HG03097 (cell line): ENCODE measurements around the gene SCAMP1.

Experiments
- ATAC-seq: cut with Tn5 transposase; IDR thresholded peaks from one replicate; pipeline ENCODE4 v1.9.1; 2021; ENCODE audit not compliant: unreplicated experiment, low FRiP score

The SCAMP1 gene

DNA sequence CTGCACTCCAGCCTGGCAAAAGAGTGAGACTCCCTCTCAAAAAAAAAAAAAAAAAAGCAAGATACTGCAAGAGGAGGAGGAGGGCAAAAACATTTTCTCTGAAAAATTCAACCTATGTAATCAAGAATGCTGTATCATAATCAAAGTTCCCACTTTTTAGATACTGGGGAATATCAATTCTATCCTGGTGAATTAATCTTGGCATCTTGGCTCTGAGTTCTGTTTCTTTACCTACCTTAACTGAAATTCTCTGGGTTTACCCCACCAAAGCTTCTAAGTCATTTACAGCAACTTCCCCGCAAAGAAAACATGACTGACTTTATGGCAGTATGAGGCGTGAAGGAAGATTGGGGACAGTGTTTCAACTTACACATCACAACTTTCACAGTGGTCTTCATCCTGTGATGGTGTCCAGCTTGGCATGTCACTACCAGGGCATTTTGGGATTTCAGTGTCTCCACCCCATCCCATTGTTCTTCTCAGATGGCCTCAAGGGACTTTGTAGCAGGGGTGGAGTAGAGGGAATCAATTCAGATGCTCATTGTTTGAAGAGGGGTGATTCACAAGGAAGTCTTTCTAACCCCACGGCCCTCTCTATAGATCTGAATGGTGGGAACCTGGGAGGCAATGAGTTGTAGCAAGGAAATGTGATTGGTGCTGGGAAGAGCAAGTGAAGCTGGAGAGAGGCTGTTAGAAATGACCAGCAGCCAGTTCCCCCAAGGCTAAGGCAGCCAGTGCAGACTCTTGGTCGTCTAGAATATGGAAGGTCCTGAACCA is 130.5 kb downstream of the SCAMP1 start:
- no peak for ATAC-seq

DNA sequence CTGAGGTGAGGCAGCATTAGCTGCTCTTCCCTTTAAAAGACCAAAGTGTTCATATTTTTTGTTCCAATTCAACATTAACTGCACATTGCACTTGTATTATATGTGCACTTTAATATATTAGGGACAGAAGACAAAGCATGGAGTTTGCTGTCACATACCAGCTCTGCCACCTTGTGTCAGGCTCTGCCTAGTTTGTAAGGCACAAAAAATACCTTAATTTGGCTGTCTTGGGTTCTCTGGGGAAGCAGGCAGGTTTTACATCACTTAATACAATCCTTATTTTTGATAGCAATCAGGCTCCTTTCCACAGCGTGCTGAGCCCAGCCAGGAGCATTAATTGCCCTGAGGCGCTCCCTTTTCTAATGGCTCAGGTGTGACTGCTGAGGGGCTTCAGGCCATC is 131.8 kb downstream of the SCAMP1 start:
- no peak for ATAC-seq

DNA sequence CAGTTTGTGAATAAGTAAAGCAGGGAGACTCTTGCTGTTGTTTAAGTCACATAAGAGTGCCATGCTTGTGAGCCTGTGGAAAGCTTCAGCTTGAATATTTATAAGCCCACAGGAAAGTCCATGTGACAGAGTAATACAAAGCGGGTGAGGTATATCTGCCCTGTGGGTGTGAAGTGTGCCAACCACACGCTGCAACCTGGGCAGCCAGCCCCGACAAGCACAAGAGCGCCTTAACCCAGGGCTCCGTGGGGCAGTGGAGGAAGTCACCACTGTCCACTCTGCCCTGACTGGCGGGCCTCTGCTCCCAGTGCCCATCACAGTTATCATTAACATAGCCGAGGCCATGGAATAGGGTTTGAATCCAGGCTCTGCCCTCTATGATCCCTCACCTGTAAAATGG is 132.2 kb downstream of the SCAMP1 start:
- no peak for ATAC-seq

DNA sequence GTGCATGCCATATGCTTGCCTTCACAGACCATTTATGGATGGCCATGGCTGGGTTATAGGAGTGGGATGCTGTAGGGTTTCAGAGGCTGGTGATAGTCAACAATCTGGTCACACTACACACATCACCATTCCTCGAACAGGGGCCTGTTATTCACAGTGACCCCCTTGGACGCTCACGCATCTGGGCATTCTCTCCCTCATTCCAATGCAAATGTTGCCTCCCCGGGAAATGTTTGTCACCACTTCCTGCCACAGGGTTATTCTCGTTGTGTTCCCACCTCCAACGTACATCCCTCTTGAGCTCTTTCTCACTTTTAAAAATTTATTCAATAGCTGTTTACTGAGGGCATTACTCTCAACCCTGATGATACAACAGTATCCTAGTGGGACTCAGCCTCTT is 135.4 kb downstream of the SCAMP1 start:
- ATAC-seq, result no peak

DNA sequence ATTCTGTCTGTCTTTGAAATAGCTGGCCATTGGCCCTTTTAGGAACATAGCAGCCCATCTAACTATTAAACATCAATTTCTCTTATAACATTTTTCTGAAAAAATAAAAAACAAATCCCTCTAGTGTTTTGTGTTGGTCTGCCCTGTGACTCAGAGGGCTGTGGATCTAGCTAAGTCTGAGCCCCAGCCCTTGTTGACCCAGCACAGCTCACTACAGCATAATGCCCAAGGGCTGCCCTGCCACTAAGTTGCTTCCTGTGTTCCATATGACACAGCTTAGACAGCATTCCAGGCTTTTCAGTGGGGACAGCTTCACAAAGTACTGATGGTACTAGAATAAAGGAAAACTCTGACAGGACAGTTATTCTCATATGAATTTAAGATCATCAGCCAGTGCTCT is 136.0 kb downstream of the SCAMP1 start:
- no peak for ATAC-seq

DNA sequence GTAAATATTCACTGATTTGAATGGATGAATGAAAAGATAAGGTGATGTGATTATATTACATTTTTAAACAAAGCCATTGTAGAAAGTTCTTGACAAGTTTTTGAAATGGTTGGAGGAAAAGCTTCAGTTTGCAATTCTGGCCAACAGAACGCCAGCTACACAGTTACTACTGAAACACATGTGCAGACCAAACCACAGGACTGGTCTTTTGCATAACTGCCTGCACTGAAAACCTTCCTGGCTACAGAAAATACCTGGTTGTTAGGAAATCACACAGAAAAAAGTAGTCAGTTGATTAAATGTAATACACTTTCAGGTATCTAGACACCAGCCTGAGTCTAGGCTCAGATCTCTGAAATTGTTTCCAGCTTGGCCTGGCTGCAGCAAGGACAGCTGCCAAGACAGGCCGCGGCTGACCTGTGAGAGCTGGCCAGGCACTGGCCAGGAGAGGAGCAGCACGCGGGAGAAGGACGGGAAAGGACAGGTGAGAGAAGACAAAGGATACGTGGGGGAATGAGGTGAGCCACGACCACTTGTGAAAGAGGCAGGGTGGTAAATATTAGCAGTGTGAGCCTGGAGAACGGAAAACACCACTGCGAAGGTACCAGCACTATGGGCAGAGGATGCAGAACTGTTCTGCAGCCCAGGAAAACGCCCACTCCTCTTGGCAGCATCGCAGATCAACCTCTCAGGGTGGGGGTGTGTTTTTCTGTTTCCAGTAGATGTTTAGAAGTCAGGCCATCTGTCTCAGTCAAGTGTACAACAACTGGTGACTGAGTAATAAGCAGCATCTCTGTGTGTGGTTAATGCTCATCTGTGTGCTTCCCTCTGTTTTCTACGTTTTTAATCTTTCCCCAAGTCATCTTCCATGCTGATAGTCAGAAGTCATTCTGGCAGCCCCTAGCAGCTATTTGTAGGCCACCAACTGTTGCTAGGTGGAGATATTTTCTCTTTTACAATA is 137.4 kb downstream of the SCAMP1 start:
- no peak for ATAC-seq

DNA sequence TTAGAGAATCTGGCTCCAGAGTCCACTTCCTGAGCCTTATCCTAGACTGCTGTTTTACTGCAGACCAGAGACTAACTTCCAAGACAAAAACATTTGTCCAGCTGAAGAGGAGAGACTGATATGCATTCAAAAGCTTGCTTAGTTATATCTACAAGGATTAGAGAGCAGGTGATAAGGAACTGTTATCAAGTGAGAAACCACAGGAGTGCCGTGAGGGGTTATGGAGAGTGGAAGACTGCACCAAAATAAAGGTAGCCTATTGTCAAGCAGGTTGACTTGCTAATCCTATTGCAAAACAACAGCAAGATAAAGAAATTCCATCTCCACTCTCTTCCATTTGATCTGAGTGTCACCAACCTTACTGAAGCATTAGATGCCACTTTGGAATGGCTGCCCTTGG is 139.1 kb downstream of the SCAMP1 start:
- no peak for ATAC-seq

DNA sequence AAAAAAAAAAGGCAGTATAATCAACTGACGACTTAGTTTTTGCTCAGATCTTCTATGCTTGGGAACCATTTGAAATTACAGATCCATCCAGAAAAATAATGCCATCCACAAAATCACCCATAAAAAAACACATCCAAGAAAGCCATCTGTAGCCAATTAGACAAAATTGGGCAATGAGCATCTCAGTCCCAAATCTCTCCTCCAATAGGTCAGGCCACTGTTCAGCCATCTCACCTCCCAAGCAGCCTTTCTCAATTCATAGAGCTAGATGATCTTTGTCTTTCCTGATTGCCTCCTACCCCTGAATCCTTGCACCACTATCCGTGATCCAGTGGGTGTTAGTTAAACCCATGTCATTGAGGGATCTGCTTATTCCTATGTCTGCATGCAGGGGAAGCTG is 139.6 kb downstream of the SCAMP1 start:
- no peak for ATAC-seq

DNA sequence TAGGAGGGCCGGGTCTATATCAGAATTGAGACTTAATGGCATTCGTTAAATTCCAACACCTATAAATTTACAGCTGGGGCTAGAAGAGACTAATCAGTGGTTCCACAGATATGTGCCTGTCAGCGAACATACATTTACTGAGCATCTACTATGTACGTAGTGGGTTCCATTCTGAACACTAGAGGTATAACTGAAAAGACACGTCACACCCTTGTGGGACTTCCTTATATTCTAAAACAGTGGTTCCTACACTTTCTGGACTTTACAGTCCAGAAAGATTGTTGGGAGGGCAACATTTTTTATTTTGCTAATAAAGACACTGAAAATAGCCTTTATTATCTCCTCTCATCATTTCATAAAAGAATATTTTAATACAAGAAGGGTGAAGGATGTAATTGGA is 140.5 kb downstream of the SCAMP1 start:
- no peak for ATAC-seq

DNA sequence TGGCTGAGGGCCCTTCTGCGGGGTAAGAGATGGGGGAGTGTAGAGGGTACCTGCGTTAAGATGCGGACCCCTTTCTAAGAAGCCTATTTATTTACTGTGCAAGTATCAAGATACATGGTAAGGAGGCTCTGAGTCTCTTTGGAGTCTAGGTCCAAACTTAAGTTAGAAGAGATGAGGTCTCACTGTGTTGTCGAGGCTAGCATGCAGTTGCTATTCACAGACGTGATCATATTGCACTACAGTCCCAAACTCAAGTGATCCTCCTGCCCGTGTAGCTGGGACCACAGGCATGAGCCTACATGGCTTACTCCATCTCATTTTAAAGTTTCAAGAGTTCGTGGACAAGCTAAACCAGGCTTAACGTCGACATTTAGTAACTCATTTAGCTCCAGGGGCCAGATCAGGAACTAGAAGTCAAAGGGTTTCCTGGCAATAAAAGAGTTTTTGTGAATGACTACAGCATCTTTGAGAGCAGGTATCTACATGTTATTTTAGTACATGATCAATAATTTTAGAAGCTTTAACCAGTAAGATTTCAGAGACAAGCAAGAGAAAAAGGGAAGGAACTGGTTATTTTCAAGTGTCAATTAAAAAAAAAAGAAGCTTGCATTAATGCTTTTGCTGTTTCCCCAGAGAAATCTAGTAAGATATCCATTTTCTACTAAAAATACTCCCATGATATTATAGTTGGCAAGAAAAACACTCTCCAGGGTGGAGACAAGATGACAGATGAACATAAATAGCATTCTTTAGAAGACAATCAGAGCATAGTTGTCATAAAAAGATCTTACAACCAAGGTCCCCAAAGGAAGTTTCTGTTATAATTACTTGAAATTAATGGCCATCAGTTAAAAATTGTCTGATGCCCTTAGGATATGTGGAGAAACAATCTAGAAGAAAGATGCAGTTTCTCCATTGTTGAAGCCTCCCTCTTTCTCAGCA is 141.3 kb downstream of the SCAMP1 start:
- no peak for ATAC-seq

DNA sequence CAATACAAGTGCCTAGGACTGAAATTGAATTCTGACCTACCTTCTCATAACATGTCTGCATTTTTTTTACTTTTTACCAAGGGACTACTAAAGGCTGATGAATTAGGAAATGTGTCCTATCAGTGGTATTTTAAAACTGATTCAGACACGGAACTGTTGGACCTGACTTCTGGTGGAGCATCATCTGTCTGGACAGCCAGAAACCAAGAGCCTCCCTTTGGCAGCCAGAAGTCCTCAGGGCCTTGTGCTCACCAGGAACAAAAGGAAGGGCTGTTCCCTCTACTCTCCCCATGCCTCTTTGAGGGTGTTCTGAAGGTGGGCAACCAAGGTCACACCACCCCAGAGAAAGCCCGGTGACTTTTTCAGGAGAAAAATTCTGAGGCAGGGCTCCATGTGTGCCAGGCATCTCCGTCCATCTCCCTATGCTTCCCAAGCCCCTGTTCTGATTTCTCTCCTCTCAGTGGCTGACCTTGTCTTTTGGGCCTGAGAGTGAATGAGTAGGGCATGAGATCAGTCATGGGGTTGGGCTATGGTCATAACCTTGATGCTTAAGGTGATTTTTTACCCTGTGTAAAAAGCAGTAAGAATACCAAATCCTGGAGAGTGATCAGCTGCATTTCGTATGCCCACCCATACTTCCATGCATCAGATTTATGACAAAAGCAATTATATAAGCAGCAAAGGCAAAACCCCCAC is 143.7 kb downstream of the SCAMP1 start:
- ATAC-seq, result no peak

DNA sequence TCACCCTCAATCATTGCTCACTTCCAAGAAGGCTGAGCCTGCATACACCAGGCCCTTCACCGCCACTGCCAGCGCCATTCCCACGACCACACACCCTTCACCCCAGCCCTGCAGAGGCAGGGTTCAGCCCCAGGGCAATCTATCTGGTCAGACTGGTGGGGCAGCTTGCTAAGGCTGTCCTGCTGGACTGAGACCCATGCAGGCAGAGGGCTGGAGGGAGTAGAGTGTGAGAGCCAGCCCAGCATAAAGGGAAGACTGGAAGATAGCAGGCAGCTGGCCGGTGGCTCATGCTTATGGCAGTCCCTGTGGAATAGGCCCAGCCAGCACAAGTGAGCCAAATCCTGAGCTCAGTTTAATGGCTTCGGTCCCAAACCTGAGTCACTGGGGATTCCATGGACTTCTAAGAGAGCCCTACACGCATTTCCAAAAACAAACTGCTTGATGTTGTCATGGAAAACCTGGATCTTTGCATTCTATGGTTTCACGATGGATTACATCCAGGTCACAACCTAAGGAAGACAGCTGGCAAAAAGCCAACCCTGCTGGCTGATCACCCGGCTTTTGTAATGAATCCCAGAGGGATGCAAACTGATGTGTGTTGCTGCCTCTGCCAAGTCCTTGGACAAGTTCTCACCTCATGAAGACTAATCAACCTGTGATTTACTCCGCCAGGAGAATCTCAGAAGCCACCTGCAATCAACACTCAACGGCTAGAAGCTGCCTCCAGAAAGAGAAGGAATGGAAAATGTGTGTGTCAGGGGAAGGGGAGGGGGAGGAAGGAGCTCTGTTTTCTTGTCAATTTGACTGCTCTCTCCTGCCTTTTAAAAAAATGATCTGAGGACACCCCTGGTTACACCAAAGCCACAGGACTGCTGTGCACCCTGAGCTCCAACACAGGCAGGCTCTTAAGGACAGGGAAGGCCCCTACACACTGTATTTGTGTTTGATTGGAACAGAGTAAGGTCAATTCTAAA is 144.6 kb downstream of the SCAMP1 start:
- no peak for ATAC-seq

DNA sequence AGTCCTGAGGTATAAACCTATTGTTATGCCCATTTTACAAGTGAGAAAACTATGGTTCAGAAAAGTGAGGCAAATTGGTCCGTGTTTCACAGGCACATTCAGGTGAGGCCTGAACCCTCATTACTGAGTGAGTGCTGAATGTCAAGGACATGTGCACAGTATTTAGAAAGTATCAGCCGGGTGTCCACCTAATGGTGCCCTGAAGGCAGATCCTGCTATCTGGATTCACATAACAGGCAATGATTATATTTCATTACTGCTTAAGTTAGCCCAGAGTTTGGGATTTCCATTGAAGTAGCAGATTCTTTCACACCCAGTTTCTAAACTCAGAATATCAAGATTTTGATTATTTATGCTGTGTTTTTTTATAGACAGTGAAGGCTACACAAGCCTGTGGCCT is 145.4 kb downstream of the SCAMP1 start:
- ATAC-seq, result no peak

DNA sequence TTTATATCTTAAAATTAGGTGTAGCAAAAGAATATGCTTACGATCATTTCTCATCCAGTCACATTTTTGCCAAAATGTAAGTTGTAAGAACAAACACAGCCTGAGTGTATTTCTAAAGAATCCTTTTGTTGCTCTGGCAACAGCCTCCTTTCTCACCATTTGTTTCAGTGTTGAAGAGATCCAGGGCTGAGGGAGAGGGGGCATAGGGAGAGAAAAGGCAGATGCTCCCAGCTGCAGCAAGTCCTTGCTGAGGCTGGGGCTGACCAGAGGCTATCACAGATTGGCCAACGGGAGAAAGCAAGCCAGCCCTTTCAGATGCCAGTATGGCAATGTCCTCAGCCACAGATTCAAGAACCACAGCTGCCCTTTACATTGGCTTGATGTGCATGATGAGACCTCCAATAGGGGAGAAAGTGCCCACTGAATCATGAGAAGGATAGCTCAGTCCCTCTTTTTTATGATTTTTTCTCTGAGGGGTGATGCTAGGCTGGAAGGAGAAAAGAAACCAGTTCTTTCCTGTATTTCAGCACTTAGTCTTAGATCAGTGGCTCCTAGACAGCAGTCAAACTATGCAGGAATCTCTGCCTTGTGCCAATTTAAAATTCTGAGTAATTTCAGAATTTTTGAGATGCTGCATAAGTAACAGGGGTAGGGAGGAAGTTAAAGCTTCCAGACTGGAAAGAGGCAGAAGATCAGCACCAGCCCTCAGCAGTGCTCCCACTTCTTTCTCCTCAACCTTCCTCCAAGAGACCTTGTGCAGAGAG is 146.0 kb downstream of the SCAMP1 start:
- no peak for ATAC-seq

DNA sequence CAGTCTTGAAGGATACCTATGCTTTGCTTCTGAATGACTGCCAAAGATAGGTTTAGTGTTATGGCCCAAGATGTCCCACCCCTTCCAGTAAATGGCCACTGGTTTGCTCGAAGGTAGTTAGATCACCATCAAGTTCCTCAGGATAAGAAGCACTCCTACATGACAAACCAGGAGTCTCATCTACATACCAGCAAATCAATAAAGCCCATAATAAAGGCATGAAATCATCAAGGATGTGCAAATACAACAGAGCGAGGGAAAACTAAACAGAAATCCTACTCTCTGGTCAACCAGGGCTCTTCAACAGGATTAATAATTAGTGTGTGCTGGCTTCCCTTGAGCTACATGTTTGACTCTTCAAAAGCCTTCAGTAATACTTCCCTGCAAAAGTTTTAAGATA is 147.1 kb downstream of the SCAMP1 start:
- no peak for ATAC-seq

DNA sequence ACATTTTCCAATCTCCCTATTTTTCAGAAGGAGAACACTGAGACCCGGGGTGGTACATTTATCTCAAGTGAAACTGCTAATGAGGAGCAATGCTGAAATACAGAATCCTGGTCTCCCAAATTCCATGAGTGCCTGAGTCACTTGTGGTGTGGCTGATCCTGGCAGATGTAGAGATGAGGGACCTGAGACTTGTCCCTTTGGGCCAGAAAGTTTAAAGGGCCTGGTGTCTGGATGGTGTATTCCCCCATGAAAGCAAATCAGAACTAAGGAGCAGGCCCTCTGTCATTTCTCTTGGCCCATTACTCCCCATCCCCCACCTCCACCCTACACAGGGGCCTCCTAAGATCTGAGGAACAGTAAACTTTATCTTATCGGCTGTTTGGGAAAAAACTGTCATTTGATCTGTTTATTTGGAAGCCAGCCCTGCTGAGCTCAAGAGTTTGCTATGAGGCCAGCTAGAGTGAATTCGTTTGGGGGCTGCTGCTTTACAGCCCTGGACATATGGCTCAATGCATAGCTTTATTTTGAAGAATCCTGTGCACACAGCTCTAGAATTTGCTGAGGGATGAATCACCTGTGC is 147.9 kb downstream of the SCAMP1 start:
- ATAC-seq, result no peak

DNA sequence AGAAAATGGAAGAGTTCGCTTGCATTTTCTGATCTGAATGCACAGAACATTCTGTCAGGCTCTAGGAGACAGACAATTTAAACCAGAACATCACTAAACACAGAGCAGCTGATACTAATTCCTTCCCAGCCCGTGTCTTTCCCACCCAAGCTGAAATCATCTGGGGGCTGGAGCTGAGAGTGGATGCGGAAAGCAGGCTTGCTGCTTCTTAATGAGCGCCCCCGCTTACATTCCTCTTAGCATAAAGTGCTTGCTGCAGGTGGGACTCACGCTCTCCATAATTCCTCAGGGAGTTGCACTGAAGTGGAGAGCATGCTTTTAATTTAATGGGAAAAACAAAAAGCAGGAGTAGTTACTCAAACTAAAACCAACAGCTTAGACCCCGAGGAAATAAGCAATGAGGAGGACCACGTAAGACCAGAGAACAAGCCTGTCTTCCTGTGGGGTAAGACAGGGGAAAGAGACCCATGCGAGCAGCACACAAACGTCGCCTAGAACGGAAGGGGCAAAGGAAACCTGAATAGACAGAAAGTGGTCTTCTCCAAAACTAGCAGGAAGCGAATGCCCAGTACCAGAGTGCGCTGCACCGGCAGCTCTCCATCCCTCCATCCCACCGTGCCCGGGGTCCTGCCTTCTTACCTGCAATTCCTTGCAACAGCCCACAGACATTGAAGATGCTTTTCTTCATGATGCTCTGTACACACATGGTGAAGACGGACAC is 148.9 kb downstream of the SCAMP1 start:
- no peak for ATAC-seq
